Endothelial cell of umbilical vein (primary cell): Measurements from ENCODE around the gene WLS. TPM values are rescaled to one million over a fixed set of nuclear protein-coding genes. Genes with fewer than 3 reads are reported as not detected.

Source experiments
- BruUV-seq: library from RNA; stranded (reverse); fragments of 400-500 nt; replicated peaks from 2 replicates; lab custom pipeline; 2021; lab: Mats Ljungman, UMichigan
- CTCF ChIA-PET: fragments of 300-600, 350-600 bp; sonication (Branson Sonifier 250); formaldehyde crosslinking; loops from one replicate; lab custom pipeline; 2021; ENCODE audit warnings: antibody characterized with exemption, inconsistent platforms; lab: Charles Lee
- POLR2A ChIA-PET: fragments of 300-600, 350-600 bp; sonication (Branson Sonifier 250); formaldehyde crosslinking; loops from one replicate; lab custom pipeline; 2021; ENCODE audit warnings: antibody characterized with exemption, inconsistent platforms; lab: Charles Lee
- DNase-seq: peaks from one replicate; pipeline ENCODE4 v3.0.0-alpha.2; 2011; ENCODE audit warnings: low read depth, low spot score
- FAIRE-seq: peaks from 2 replicates; lab custom pipeline; 2011; peaks lifted over from hg19 to GRCh38; lab: Jason Lieb, UNC
- H2AFZ ChIP-seq: 2 replicates; pipeline ENCODE4 v1.6.0; 2012; ENCODE audit warnings: low read depth, low read length, control low read depth, inconsistent platforms
- H3K27ac ChIP-seq: 2 replicates; pipeline ENCODE4 v1.5.1; 2011; ENCODE audit warnings: low read depth, mild to moderate bottlenecking, control low read depth, low read length, moderate library complexity; ENCODE audit not compliant: insufficient read depth
- H3K27me3 ChIP-seq, 2 experiments: 2 replicates each; pipeline versions ENCODE4 v1.6.0 to v1.6.1; 2011; ENCODE audit warnings: low read length in 2 of 2, mixed read lengths in 1 of 2; ENCODE audit not compliant: control insufficient read depth in 2 of 2, insufficient read depth in 2 of 2
- H3K36me3 ChIP-seq, 2 experiments: 2 replicates in 1 of 2; 3 replicates in 1 of 2; pipeline ENCODE4 v1.5.1; 2011; ENCODE audit warnings: low read length in 2 of 2, mild to moderate bottlenecking in 1 of 2, moderate library complexity in 1 of 2; ENCODE audit not compliant: control insufficient read depth in 2 of 2, insufficient read depth in 2 of 2; ENCODE audit errors: extremely low read depth in 1 of 2
- H3K4me1 ChIP-seq: 3 replicates; pipeline ENCODE4 v1.5.1; 2011; ENCODE audit warnings: mild to moderate bottlenecking, low read length; ENCODE audit not compliant: control insufficient read depth, insufficient read depth; ENCODE audit errors: extremely low read depth
- H3K4me2 ChIP-seq: 2 replicates; pipeline ENCODE4 v1.6.1; 2011; ENCODE audit warnings: low read length, control low read depth, mixed read lengths; ENCODE audit not compliant: insufficient read depth
- H3K4me3 ChIP-seq, 3 experiments: fragments of 200-600 bp in 1 of 3; sonication (generic), shearing (Covaris generic) in 1 of 3; replicated peaks in 1 of 3; 2 replicates each; pipeline ENCODE4 v1.5.1; 2011 to 2016; ENCODE audit warnings: control low read depth in 3 of 3, low read length in 3 of 3, mild to moderate bottlenecking in 2 of 3, inconsistent platforms in 1 of 3, low read depth in 1 of 3, moderate library complexity in 1 of 3; ENCODE audit not compliant: insufficient read depth in 1 of 3
- H3K79me2 ChIP-seq: 2 replicates; pipeline ENCODE4 v1.6.0; 2012; ENCODE audit warnings: low read length, inconsistent platforms; ENCODE audit not compliant: control insufficient read depth, insufficient read depth
- H3K9ac ChIP-seq: replicated peaks from 2 replicates; pipeline ENCODE3; 2011; ENCODE audit warnings: low read length, control low read depth; ENCODE audit not compliant: insufficient read depth; ENCODE audit errors: extremely low read depth
- H3K9me1 ChIP-seq: replicated peaks from 3 replicates; pipeline ENCODE4 v1.6.0; 2011; ENCODE audit warnings: mild to moderate bottlenecking, low read length; ENCODE audit not compliant: control insufficient read depth, insufficient read depth; ENCODE audit errors: extremely low read depth
- H3K9me3 ChIP-seq: replicated peaks from 2 replicates; pipeline ENCODE4 v1.5.1; 2012; ENCODE audit warnings: low read length, inconsistent platforms; ENCODE audit not compliant: control insufficient read depth, insufficient read depth
- H4K20me1 ChIP-seq: replicated peaks from 2 replicates; pipeline ENCODE3; 2011; ENCODE audit warnings: mild to moderate bottlenecking, low read length; ENCODE audit not compliant: control insufficient read depth, insufficient read depth; ENCODE audit errors: extremely low read depth
- CTCF ChIP-seq, 2 donors: IDR thresholded peaks; 1 replicate in 1 of 2; 2 replicates in 1 of 2; pipeline ENCODE4 v1.5.1; 2011; ENCODE audit warnings: low read length in 2 of 2, mild to moderate bottlenecking in 2 of 2, moderate library complexity in 2 of 2, control low read depth in 1 of 2, inconsistent platforms in 1 of 2, low read depth in 1 of 2; ENCODE audit not compliant: insufficient read depth in 1 of 2; ENCODE audit errors: extremely low read depth in 1 of 2
- EZH2 ChIP-seq: IDR thresholded peaks from 2 replicates; pipeline ENCODE4 v1.6.1; 2012; ENCODE audit warnings: borderline replicate concordance, low read depth, mild to moderate bottlenecking, moderate library complexity, low read length, inconsistent platforms; ENCODE audit not compliant: severe bottlenecking
- FOS ChIP-seq: IDR thresholded peaks from 2 replicates; pipeline ENCODE4 v1.6.1; 2011; ENCODE audit warnings: mild to moderate bottlenecking, low read length, moderate library complexity, borderline replicate concordance; ENCODE audit not compliant: insufficient read depth
- GATA2 ChIP-seq: IDR thresholded peaks from 2 replicates; pipeline ENCODE4 v1.7.0; 2011; ENCODE audit warnings: low read depth, mild to moderate bottlenecking, moderate library complexity, mixed read lengths, low read length; ENCODE audit not compliant: insufficient read length, insufficient read depth
- JUN ChIP-seq: IDR thresholded peaks from 2 replicates; pipeline ENCODE4 v1.6.1; 2011; ENCODE audit warnings: borderline replicate concordance, low read depth; ENCODE audit not compliant: insufficient read length, insufficient read depth
- MAX ChIP-seq: IDR thresholded peaks from 2 replicates; pipeline ENCODE4 v1.6.1; 2011; ENCODE audit not compliant: insufficient read depth, insufficient read length
- MYC ChIP-seq: IDR thresholded peaks from one replicate; pipeline ENCODE4 v1.6.1; 2011; ENCODE audit warnings: mild to moderate bottlenecking, low read depth, low read length
- POLR2A ChIP-seq: IDR thresholded peaks from 2 replicates; pipeline ENCODE4 v1.6.1; 2012; ENCODE audit warnings: low read depth, mild to moderate bottlenecking, control low read depth, low read length
- POLR2AphosphoS5 ChIP-seq: IDR thresholded peaks from 2 replicates; pipeline ENCODE4 v1.6.1; 2012; ENCODE audit warnings: low read depth, mild to moderate bottlenecking, control low read depth, low read length, moderate library complexity; ENCODE audit not compliant: insufficient read depth
- dilution Hi-C: fragments of 300-500 bp; cut with MboI; formaldehyde crosslinking; loops from one replicate; pipeline ENCODE4 v1.15.0; 2019; ENCODE audit warnings: low sequenced_read_pairs; ENCODE audit not compliant: extremely low pct_ligation_motif_present
- intact Hi-C: fragments of 100-400 bp; cut with micrococcal nuclease; formaldehyde crosslinking; loops from one replicate; pipeline ENCODE4 v1.10.0; 2022
- polyA plus RNA-seq, 4 experiments: library from polyadenylated mRNA; depleted of rRNA in 3 of 4; stranded (reverse) in 3 of 4; unstranded in 1 of 4; fragments of >200 nt; gene quantifications; 2 replicates each; pipeline versions ENCODE4 v1.2.1 to v1.2.3, GENCODE V29; 2011 to 2012; ENCODE audit warnings: missing spikeins in 1 of 4
- total RNA-seq: library from RNA; stranded (reverse); gene quantifications from 2 replicates; pipeline ENCODE4 v1.2.3, GENCODE V29; 2021

Gene WLS
- total and polyA plus RNA-seq, 2 donors (not counting 3 experiments of a cell fraction or from before 2014, with no cell fraction given), result 121 to 199 TPM

- POLR2A ChIA-PET, result no interaction called here
- no peak for TF ChIP-seq MYC
- no peak for TF ChIP-seq JUN
- TF ChIP-seq GATA2, result no peak
- no peak for TF ChIP-seq CTCF (IDR thresholded peaks at IDR 0.05; ENCODE audit: extremely low read depth in 1 of 2, insufficient read depth in 1 of 2, low read depth in 1 of 2, low read length in 2 of 2)
- H3K9ac ChIP-seq, result no peak overlapping the region
- CTCF ChIA-PET, result no interaction called here
- no peak overlapping the region for H2AFZ ChIP-seq
- DNase-seq (no peak), FAIRE-seq (no peak)
- no peaks in the 10 kb centered on the region for H3K27me3 ChIP-seq
- intact Hi-C loops, result no loop called here
- H3K27ac ChIP-seq, result no peak overlapping the region
- H4K20me1 ChIP-seq, result no peaks in the 10 kb centered on the region
- dilution Hi-C loops, result loop anchor here (25.0 kb wide), 1 partner anchor 187 kb away; no protein-coding TSS in a partner anchor
- H3K9me1 ChIP-seq, result no peaks in the 10 kb centered on the region
- BruUV-seq, result no TSS peak
- H3K9me3 ChIP-seq, result no peaks in the 10 kb centered on the region
- H3K4me2 ChIP-seq, result no peak overlapping the region
- no peaks in the 10 kb centered on the region for H3K79me2 ChIP-seq
- H3K36me3 ChIP-seq, result peaks cover 45 to 53% of the 10 kb centered on the region in 2 experiments
- no peaks in the 10 kb centered on the region for H3K4me1 ChIP-seq
- H3K4me3 ChIP-seq, result no peak overlapping the region
Measured at GRCh38 chr1:68149907-68150306, 82.4 kb downstream of the WLS start.

- no peak for DNase-seq
- no peak for FAIRE-seq
- ChIA-PET POLR2A (no interaction called here), CTCF (no interaction called here)
- Histone ChIP-seq H3K9me3 (no peaks in the 10 kb centered on the region), H3K4me1 (no peaks in the 10 kb centered on the region), H3K4me2 (no peak overlapping the region), H3K27me3 (no peaks in the 10 kb centered on the region), H4K20me1 (no peaks in the 10 kb centered on the region), H3K79me2 (no peaks in the 10 kb centered on the region), H3K36me3 (peaks cover 45 to 56% of the 10 kb centered on the region in 2 experiments), H2AFZ (no peak overlapping the region), H3K4me3 (no peak overlapping the region), H3K9ac (no peak overlapping the region), H3K9me1 (no peaks in the 10 kb centered on the region), H3K27ac (no peak overlapping the region)
- intact Hi-C loops, result no loop called here
- dilution Hi-C loops, result loop anchor here (25.0 kb wide), 1 partner anchor 188 kb away; no protein-coding TSS in a partner anchor
- no TSS peak for BruUV-seq
- TF ChIP-seq JUN, result no peak
- TF ChIP-seq POLR2A, result no peak
- no peak for TF ChIP-seq EZH2
- TF ChIP-seq POLR2AphosphoS5, result no peak
- TF ChIP-seq MAX, result no peak
- no peak for TF ChIP-seq CTCF (IDR thresholded peaks at IDR 0.05; ENCODE audit: extremely low read depth in 1 of 2, insufficient read depth in 1 of 2, low read depth in 1 of 2, low read length in 2 of 2)
- TF ChIP-seq MYC, result no peak
- no peak for TF ChIP-seq FOS
- TF ChIP-seq GATA2, result no peak
Measured at GRCh38 chr1:68149110-68149798, 83.1 kb downstream of the WLS start.
